Keratinocyte (primary cell): Measurements from ENCODE around the gene FHOD3. TPM values are rescaled to one million over a fixed set of nuclear protein-coding genes. Genes with fewer than 3 reads are reported as not detected.

Source experiments
- DNase-seq: peaks from one replicate; pipeline ENCODE4 v3.0.0-alpha.2; 2011; ENCODE audit warnings: low read depth, missing footprints, low spot score
- FAIRE-seq: peaks from 2 replicates; lab custom pipeline; 2011; peaks lifted over from hg19 to GRCh38; lab: Jason Lieb, UNC
- H2AFZ ChIP-seq: 2 replicates; pipeline ENCODE4 v1.6.0; 2012; ENCODE audit warnings: low read length, control low read depth, inconsistent platforms; ENCODE audit not compliant: control insufficient read depth
- H3K27ac ChIP-seq: 2 replicates; pipeline ENCODE4 v1.5.1; 2011; ENCODE audit warnings: low read length; ENCODE audit not compliant: control insufficient read depth, insufficient read depth
- H3K27me3 ChIP-seq: 3 replicates; pipeline ENCODE4 v1.6.0; 2011; ENCODE audit warnings: low read length; ENCODE audit not compliant: control insufficient read depth, insufficient read depth; ENCODE audit errors: extremely low read depth
- H3K36me3 ChIP-seq, 2 experiments: 2 replicates in 1 of 2; 3 replicates in 1 of 2; pipeline ENCODE4 v1.5.1; 2011; ENCODE audit warnings: low read length in 2 of 2, mild to moderate bottlenecking in 1 of 2; ENCODE audit not compliant: control insufficient read depth in 2 of 2, insufficient read depth in 2 of 2; ENCODE audit errors: extremely low read depth in 1 of 2
- H3K4me1 ChIP-seq: 3 replicates; pipeline ENCODE4 v1.5.1; 2011; ENCODE audit warnings: low read length; ENCODE audit not compliant: control insufficient read depth, insufficient read depth; ENCODE audit errors: extremely low read depth
- H3K4me2 ChIP-seq: 3 replicates; pipeline ENCODE4 v1.6.0; 2011; ENCODE audit warnings: low read depth, low read length; ENCODE audit not compliant: control insufficient read depth, insufficient read depth; ENCODE audit errors: extremely low read depth
- H3K4me3 ChIP-seq, 3 experiments: fragments of 200-600 bp in 1 of 3; sonication (generic) in 1 of 3; 2 replicates in 2 of 3; 3 replicates in 1 of 3; pipeline ENCODE4 v1.5.1; 2011 to 2016; ENCODE audit warnings: low read length in 3 of 3, mild to moderate bottlenecking in 3 of 3, control low read depth in 2 of 3, inconsistent platforms in 1 of 3, low read depth in 1 of 3, mixed read lengths in 1 of 3, mixed run types in 1 of 3, moderate library complexity in 1 of 3; ENCODE audit not compliant: control insufficient read depth in 2 of 3, insufficient read depth in 2 of 3; ENCODE audit errors: extremely low read depth in 1 of 3
- H3K79me2 ChIP-seq: 2 replicates; pipeline ENCODE4 v1.6.0; 2012; ENCODE audit warnings: low read length; ENCODE audit not compliant: control insufficient read depth, insufficient read depth
- H3K9ac ChIP-seq: 3 replicates; pipeline ENCODE4 v1.6.0; 2011; ENCODE audit warnings: low read length; ENCODE audit not compliant: control insufficient read depth, insufficient read depth; ENCODE audit errors: extremely low read depth
- H3K9me1 ChIP-seq: 3 replicates; pipeline ENCODE4 v1.6.0; 2011; ENCODE audit warnings: low read length; ENCODE audit not compliant: control insufficient read depth, insufficient read depth; ENCODE audit errors: extremely low read depth
- H3K9me3 ChIP-seq: 2 replicates; pipeline ENCODE4 v1.5.1; 2012; ENCODE audit warnings: low read depth, low read length; ENCODE audit not compliant: control insufficient read depth
- H4K20me1 ChIP-seq: 3 replicates; pipeline ENCODE4 v1.6.0; 2011; ENCODE audit warnings: low read length; ENCODE audit not compliant: control insufficient read depth, insufficient read depth; ENCODE audit errors: extremely low read depth
- EZH2 ChIP-seq: IDR thresholded peaks from one replicate; pipeline ENCODE4 v1.6.1; 2012; ENCODE audit warnings: inconsistent platforms, mild to moderate bottlenecking, low read length, moderate library complexity
- dilution Hi-C: fragments of 300-500 bp; cut with MboI; formaldehyde crosslinking; loops from one replicate; pipeline ENCODE4 v1.7.0; 2020; ENCODE audit warnings: low sequenced_read_pairs; ENCODE audit not compliant: extremely low pct_ligation_motif_present
- polyA plus RNA-seq, 5 experiments: library from polyadenylated mRNA; depleted of rRNA in 3 of 5; stranded (reverse) in 3 of 5; stranded (forward) in 1 of 5; unstranded in 1 of 5; fragments of >200 nt; gene quantifications; 1 replicate in 1 of 5; 2 replicates in 3 of 5; 3 replicates in 1 of 5; pipeline versions ENCODE4 v1.2.1 to v1.2.3, GENCODE V29; 2011 to 2012; ENCODE audit warnings: missing spikeins in 2 of 5, low read depth in 1 of 5, low replicate concordance in 1 of 5
- TF ChIP-seq, protein P1 (sequence below), 3 experiments: IDR thresholded peaks in 1 of 3; conservative IDR thresholded peaks in 1 of 3; optimal IDR thresholded peaks in 1 of 3; 2 replicates in 2 of 3; 3 replicates in 1 of 3; pipeline versions ENCODE3 to v1.5.1; 2011; ENCODE audit warnings: low read length in 3 of 3, mild to moderate bottlenecking in 3 of 3, moderate library complexity in 2 of 3, control low read depth in 1 of 3, inconsistent platforms in 1 of 3; ENCODE audit not compliant: insufficient read depth in 2 of 3; ENCODE audit errors: extremely low read depth in 1 of 3

FHOD3 gene
- polyA plus RNA-seq, 1 donor (not counting 4 experiments of a cell fraction or from before 2014, with no cell fraction given): 7.7 TPM

DNA sequence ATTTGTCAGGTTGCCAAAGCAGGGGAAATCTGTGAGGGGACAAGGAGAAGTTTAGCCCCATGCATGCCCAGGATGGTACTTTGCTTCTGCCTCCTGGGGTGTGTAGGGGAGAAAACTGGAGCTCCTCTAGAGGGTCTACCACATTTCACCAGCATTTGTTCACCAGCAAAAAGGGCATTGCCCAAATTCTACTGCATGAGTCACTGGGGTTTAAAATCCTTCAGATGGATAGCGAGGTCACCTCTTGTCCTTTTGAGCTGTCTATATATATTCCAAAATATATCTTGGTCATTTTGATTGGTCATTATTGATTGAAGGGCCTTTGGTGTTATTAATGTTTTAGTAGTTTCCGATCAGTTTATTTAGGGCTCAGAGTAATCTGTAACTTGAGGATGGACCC lies 18.7 kb downstream of the FHOD3 start:
- dilution Hi-C loops: no loop called here
- FAIRE-seq (no peak), DNase-seq (no peak)
- H3K36me3 ChIP-seq: no peaks in the 10 kb centered on the region
- no peaks in the 10 kb centered on the region for H3K9me3 ChIP-seq
- no peak for TF ChIP-seq EZH2
- TF ChIP-seq, protein P1, sequence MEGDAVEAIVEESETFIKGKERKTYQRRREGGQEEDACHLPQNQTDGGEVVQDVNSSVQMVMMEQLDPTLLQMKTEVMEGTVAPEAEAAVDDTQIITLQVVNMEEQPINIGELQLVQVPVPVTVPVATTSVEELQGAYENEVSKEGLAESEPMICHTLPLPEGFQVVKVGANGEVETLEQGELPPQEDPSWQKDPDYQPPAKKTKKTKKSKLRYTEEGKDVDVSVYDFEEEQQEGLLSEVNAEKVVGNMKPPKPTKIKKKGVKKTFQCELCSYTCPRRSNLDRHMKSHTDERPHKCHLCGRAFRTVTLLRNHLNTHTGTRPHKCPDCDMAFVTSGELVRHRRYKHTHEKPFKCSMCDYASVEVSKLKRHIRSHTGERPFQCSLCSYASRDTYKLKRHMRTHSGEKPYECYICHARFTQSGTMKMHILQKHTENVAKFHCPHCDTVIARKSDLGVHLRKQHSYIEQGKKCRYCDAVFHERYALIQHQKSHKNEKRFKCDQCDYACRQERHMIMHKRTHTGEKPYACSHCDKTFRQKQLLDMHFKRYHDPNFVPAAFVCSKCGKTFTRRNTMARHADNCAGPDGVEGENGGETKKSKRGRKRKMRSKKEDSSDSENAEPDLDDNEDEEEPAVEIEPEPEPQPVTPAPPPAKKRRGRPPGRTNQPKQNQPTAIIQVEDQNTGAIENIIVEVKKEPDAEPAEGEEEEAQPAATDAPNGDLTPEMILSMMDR (optimal IDR thresholded peaks at IDR 0.05 in 1 of 3, IDR thresholded peaks at IDR 0.05 in 1 of 3, conservative IDR thresholded peaks at IDR 0.05 in 1 of 3; ENCODE audit: extremely low read depth in 1 of 3, insufficient read depth in 2 of 3, low read length in 3 of 3): no peak
- no peaks in the 10 kb centered on the region for H4K20me1 ChIP-seq
- no peaks in the 10 kb centered on the region for H3K9me1 ChIP-seq
- no peak overlapping the region for H3K9ac ChIP-seq
- H3K79me2 ChIP-seq: peaks cover 4% of the 10 kb centered on the region
- no peak overlapping the region for H3K27ac ChIP-seq
- no peak overlapping the region for H2AFZ ChIP-seq
- no peak overlapping the region for H3K4me2 ChIP-seq
- H3K4me1 ChIP-seq: peaks cover 29% of the 10 kb centered on the region
- H3K27me3 ChIP-seq: no peaks in the 10 kb centered on the region
- no peak overlapping the region for H3K4me3 ChIP-seq

DNA sequence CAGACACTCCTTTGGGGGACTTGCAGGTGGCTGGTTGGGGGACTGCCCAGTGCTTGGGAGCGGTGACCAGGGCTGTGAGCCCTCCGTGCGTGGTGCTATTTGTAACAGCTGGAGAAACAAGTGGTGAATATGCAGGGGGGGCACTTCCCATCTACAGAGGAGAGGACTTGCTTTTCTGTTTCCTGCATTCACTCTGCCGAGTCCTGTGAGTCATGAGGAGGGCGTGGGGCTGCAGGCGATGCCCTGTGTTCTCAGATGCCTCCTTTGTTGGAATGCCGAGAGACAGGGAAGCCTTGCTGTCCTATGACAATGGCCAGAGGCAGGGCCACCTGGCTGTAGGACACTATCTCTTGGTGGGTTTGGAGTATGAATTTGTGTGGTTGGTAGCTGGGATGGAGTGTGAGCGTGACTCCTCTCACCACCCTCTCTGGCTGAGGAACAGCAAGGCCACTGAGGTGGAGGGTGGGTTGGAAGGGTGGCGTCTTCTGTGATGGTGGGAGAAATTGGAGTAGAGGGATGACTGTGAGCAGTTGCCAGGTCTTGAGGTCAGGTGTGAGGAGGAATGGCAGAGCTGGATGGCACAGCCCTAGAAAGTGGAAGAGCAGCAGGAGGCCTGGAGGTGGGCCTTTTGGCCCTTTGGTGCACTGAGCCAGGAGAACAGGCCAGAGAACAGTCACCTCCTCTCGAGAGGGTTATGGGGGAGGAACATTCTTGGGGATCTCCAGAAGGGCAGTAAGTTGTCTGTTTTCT lies 24.3 kb downstream of the FHOD3 start:
- dilution Hi-C loops: no loop called here
- TF ChIP-seq EZH2: no peak
- TF ChIP-seq, protein P1 (optimal IDR thresholded peaks at IDR 0.05 in 1 of 3, IDR thresholded peaks at IDR 0.05 in 1 of 3, conservative IDR thresholded peaks at IDR 0.05 in 1 of 3; ENCODE audit: extremely low read depth in 1 of 3, insufficient read depth in 2 of 3, low read length in 3 of 3): no peak
- H4K20me1 ChIP-seq: no peaks in the 10 kb centered on the region
- H3K9ac ChIP-seq: no peak overlapping the region
- no peak overlapping the region for H3K27ac ChIP-seq
- FAIRE-seq: peak; percentile 91
- DNase-seq: no peak
- peak overlapping the region; percentile 52 for H2AFZ ChIP-seq
- peaks cover 2% of the 10 kb centered on the region for H3K9me1 ChIP-seq
- H3K4me3 ChIP-seq: peak overlapping the region in 1 of 3 experiments; percentile 29
- peaks cover 11% of the 10 kb centered on the region for H3K4me1 ChIP-seq
- H3K36me3 ChIP-seq: no peaks in the 10 kb centered on the region
- peaks cover 5% of the 10 kb centered on the region for H3K79me2 ChIP-seq
- H3K9me3 ChIP-seq: no peaks in the 10 kb centered on the region
- H3K27me3 ChIP-seq: no peaks in the 10 kb centered on the region
- peak overlapping the region; percentile 54 for H3K4me2 ChIP-seq
